GM18858 (cell line): ENCODE results near the gene RNPS1.
"Not testable (repeated sequence)": the region's sequence is repeated elsewhere in the genome, so short reads cannot be mapped to it uniquely, and the experiment has no call there.

Experiments
- ATAC-seq: cut with Tn5 transposase; IDR thresholded peaks from one replicate; pipeline ENCODE4 v1.9.1; 2021; ENCODE audit not compliant: unreplicated experiment

RNPS1 gene

GRCh38 chr16:2282866-2283555 lies 15.1 kb upstream of the RNPS1 start:
- no peak for ATAC-seq

DNA sequence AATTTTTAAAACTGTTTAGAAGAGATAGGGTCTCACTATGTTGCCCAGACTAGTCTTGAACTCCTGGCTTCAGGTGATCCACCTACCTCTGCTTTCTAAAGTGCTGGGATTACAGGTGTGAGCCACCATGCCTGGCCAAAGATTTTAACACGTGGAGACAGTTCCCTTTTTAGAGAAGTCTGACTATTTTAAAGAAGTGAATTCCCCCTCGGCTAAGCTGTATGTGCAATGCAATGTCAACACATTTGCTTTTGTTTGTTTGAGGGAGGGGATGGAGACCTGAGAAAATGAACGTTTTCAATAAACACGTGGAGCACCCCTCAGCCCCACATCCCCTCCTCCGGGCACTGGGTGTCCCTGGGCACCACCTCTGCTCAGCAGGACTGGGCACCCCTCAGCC lies 14.3 kb upstream of the RNPS1 start:
- no peak for ATAC-seq

DNA sequence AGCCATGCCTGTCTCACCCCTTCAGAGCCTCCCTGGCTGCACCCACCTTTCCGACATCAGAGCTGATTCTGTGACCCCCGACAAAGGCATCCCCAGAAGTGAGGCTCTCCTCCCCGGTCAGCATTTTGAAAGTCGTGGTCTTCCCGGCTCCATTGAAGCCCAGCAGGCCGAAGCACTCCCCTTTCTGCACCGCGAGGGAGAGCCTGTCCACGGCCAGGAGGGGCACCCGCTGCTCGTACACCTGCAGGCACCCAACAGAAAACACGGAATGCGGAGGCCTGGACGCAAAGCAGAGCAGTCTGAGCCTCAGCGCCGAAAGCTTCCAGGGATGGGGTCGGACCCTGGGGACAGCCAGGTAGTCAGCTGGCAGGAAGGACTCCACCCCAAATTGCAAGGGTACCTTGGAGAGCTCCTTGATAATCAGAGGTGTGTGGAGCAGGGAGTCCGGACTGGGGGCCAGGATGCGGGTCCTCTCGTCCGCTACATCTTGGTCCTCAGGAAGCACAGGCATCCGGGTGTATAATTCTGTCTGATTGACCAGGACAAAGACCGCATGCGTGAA lies 13.1 kb upstream of the RNPS1 start:
- ATAC-seq = no peak

DNA sequence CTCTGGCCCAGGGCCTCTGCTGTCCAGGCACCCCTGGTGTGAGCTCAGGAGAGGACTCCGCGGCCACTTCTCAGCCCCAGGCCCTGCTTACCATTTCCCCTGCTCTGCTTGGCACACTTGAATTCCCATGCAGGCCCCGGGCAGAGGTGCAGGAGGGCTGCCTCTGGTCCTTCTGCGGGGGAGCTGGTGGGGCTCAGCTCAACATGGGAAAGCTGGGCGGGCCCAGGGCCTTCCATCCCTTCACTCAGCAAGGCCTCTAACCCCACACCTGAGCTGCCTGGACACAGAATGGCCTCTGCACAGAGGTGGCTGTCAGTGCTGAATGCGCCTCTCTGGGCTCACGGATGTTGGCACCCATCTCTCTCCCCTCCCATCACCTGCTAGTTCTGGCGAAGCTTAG lies 12.5 kb upstream of the RNPS1 start:
- no peak for ATAC-seq

DNA sequence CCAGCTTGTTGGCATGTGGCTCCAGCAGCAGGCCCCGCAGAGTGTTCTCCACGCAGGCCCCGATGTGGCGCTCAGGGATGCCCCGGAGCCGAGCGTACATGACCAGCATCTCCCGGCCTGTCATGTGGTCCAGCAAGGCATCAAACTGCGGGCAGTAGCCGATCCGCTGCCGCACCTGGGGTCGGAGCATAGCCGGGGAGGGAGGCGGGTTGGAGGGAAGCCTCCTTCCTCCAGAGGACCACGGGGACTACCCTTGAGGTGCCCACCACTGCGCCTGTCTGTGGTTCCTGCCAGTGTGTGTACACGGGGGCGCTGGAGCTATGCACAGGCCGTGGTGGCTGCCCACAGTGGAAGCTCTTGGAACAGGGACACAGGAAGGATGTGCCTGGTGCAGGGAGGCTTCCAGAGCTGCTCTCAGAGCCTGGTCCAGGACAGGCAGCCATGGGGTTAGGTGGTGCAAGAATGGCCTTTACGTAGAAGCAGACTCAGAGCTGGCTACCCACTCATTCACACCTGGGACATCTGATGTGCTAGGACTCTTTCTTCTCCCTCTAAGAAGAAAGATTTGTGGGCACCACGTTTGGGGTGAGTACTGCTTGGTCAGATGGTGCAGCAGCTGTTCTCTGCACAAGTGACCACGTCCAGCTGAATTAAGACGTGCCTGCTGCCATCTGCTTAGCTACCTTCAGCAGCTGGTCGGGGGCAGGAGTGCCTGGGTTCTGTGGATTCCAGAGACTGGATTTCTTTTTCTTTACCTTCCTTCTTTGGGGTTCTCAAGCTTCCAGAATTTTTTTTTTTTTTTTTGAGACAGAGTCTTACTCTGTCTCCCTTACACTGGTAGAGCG lies 11.3 kb upstream of the RNPS1 start:
- no peak for ATAC-seq

- no peak for ATAC-seq
Observed at GRCh38 chr16:2278272-2278608, 10.3 kb upstream of the RNPS1 start.

- no peak for ATAC-seq
Observed at GRCh38 chr16:2277466-2278271, 9.7 kb upstream of the RNPS1 start.

DNA sequence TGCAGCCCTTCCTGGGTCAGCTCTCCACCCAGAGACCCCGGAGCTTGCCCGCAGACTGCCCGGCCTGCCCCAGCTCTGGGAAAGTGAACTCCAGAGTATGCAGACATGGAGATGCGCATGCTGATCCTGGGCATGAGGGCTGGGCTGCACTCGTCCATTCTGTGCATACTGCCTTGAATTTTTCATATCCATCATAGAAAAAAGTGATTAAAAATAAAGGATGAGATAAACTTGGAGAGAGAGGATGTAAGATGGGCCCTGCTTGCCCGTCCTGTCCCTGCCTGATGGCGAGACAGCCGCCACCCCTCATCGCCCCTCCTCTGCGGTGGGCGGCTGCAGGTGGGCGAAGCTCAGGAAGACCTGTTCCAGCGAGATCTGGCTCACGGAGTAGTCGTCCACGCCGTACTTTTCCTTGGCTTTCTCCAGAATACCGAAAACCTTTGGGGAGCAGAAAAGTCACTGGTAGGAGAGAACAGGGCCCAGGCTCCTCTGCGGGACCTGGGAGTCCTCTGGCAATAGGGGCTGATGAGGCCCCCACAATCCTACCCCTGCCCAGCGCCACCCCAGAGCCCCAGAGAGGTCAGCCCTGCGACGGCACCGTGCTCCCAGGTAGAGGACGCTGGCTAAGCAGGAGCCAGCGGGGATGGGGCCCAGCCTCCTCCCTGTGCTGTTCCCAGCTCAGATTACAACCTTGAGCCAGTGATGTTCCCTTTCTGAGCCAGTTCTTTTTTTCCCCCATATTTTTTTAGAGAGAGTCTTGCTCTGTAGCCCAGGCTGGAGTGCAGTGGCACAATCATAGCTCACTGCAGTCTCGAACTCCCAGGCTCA lies 8.7 kb upstream of the RNPS1 start:
- ATAC-seq = no peak

DNA sequence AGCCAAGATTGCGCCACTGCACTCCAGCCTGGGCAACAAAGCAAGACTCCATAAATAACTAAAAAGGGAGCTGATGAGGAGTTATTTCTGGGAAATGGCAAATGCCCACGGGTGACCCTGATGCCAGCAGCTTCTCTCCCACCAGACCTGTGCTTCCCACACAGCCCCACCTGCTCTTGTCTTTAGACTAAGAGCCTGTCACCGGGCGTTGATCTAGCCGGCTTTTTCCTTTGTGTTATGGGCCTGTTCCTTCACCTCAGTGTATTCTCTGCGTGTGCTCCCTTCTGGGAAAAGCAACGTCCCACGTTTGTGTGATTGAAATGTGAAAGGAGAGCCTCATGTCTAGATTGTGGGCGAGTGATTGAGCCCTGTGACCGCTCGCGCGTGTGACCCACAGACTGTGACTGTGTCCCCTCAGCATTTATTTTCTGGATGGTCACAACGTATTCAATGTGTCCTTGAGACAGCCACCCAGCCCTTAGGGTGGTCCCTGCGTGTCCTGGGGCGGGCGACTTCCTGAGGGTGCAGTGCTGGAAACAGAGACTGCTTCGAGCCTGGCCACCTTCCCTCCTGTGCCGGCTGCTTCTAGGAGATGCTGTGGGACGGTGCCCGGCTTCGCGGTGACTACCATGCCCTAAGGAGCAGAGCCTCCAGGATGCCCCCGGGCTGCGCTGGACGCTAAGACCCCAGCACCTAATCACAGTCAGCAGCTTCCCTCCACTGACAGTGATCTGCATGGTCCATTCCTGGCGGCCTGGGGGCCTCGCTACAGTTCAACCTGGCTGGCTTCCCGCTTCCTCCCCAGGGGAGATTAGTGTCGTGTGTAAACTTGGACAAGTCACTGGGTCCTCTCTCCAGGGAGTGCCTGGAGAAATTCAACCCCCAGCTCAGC lies 7.8 kb upstream of the RNPS1 start:
- no peak for ATAC-seq

DNA sequence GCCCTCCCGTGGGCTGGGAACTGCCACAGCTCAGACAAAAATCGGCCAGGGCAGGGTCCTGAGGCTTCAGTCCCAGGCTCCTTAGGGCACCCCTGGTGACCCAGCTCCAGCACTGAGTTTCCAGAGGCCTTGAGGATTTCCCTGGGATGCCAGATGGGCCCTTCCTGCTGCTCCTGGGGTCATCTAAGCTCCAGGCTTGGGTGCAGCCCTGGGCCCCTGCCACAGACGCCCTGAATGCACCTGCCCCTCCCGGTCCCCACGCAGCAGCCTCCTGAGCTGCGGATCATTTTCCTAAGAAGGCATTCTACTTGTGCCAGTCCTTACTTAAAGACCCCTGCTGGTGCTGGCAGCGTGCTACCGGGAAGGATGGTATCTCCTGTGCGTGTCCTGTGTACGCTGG lies 6.0 kb upstream of the RNPS1 start:
- no peak for ATAC-seq

DNA sequence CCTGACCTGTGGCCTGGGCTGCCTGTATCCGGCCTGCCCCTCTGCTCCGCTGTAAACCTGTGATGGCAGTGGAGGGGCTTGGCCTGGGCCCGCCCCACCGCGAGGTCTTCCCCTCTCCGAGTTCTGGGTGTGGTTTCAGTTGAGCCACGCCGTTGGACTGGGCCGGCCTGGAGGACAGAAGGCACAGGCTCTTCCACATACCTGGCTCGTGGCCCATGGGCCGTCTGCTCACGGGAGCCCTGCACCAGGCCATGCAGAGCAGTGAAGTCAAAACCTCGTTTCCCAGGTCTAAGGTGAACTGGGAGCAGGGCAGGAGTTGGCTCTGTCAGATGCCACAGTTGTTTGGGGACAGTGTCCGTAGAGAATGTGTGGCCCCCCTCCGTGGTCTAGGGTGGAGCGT lies 5.6 kb upstream of the RNPS1 start:
- no peak for ATAC-seq

GRCh38 chr16:2271848-2272461 lies 4.0 kb upstream of the RNPS1 start:
- ATAC-seq = no peak

- ATAC-seq = no peak
Observed at GRCh38 chr16:2270588-2271470, 2.9 kb upstream of the RNPS1 start.

DNA sequence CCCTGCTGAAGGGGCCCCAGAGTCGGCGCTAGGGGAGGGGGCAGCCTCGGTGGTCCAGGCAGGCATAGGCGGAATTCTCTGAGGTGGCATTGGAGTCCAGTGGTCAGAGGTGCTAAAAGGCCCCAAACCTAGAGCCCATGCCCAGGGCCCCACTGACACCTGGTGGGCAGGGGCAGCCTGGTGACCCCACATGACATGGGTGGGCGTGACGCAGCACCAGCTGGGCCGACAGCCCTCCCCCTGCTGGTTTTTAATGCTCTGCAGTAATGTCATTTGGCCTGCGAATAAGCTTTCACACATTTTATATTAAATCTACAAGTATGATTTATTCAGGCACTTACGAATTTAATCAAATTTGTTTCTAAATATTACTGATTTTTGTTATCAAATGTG lies 2.1 kb upstream of the RNPS1 start:
- ATAC-seq = no peak

DNA sequence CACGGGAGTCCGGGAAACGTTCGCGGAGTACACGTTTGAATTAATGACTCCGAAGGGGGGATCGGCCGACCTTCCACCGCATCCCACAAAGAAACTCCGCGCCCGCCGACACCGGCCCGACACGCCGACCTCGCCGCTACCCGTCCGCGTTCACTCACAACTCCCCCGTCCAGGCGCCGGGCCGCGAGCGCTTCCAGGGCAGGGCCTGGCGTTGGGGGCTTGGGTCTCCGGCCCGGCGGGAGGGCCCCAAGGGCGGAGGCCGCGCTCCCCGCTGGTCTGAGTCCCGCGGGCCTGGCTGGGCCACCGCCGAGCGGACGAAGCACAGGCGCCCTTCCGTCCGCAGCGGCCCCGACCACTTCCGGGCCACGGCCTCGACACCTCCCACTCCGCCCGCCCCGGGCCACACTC lies 417 bp downstream of the RNPS1 start:
- ATAC-seq = peak; percentile 38

- ATAC-seq = not testable (repeated sequence)
Observed at GRCh38 chr16:2266887-2267286, 1.0 kb downstream of the RNPS1 start.

- ATAC-seq = not testable (repeated sequence)
Observed at GRCh38 chr16:2263026-2263425, 4.9 kb downstream of the RNPS1 start.

DNA sequence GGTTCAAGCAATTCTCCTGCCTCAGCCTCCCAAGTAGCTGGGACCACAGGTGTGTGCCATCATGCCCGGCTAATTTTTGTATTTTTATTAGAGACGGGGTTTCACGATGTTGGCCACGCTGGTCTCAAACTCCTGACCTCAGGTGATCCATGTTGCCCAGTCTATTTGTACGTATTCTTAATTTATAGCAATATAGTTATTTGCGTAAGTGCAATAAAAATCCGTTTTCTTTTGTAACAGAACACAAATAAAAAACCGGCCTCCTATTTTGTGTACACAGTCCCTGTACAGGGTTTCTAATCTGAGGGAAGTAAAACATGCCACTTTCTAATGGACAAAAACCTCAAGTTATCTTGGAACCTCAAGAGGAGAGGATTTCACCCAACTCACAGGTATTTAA lies 7.7 kb downstream of the RNPS1 start:
- no peak for ATAC-seq
